HepG2 (cell line): ENCODE results near the gene NFKB1. TPM values are rescaled to one million over a fixed set of nuclear protein-coding genes. Genes with fewer than 3 reads are reported as not detected.

ENCODE experiments used
- ATAC-seq: fragments of 200-7000 bp; cut with Tn5 transposase; 3 replicates; pipeline ENCODE4 v1.9.1; 2020; ENCODE audit warnings: mild to moderate bottlenecking, moderate library complexity
- BruUV-seq: library from RNA; stranded (reverse); fragments of 400-500 nt; replicated peaks from 2 replicates; lab custom pipeline; 2021; lab: Mats Ljungman, UMichigan
- CTCF ChIA-PET: fragments of 300-600 bp; formaldehyde crosslinking; extraction: SDS; loops from one replicate; lab custom pipeline; 2021; ENCODE audit warnings: low total read pairs, inconsistent platforms, low intra/inter-chr PET ratio; lab: Yijun Ruan, JAX
- POLR2A ChIA-PET: fragments of 350-600 bp; sonication (Branson Sonifier 250); formaldehyde crosslinking; loops from one replicate; lab custom pipeline; 2020; ENCODE audit warnings: antibody characterized with exemption, inconsistent platforms; lab: Yijun Ruan, JAX
- DNase-seq: peaks from one replicate; pipeline ENCODE4 v3.0.0-alpha.2; 2015; ENCODE audit warnings: low spot score
- FAIRE-seq: peaks from 3 replicates; lab custom pipeline; 2011; peaks lifted over from hg19 to GRCh38; lab: Jason Lieb, UNC
- H2AFZ ChIP-seq: one replicate; pipeline ENCODE4 v1.6.1; 2011; ENCODE audit warnings: low read length, inconsistent platforms
- H3K27ac ChIP-seq: fragments of 300-600 bp; 3 replicates; pipeline ENCODE4 v1.8.0; 2011; ENCODE audit warnings: mixed run types, mild to moderate bottlenecking, mixed read lengths, low read length, inconsistent platforms; ENCODE audit not compliant: insufficient read depth; ENCODE audit errors: extremely low read length
- H3K27me3 ChIP-seq, 2 experiments: fragments of 200-600 bp in 1 of 2; 2 replicates in 1 of 2; 3 replicates in 1 of 2; pipeline versions ENCODE4 v1.6.0 to v1.8.0; 2011; ENCODE audit warnings: low read length in 2 of 2, mild to moderate bottlenecking in 2 of 2, moderate library complexity in 2 of 2, inconsistent platforms in 1 of 2; ENCODE audit not compliant: insufficient read depth in 2 of 2, control insufficient read depth in 1 of 2
- H3K36me3 ChIP-seq, 2 experiments: fragments of 200-600 bp in 1 of 2; replicated peaks in 1 of 2; 2 replicates in 1 of 2; 3 replicates in 1 of 2; pipeline versions ENCODE4 v1.5.1 to v1.8.0; 2011; ENCODE audit warnings: low read length in 2 of 2, inconsistent platforms in 1 of 2; ENCODE audit not compliant: insufficient read depth in 2 of 2, control insufficient read depth in 1 of 2
- H3K4me1 ChIP-seq: 2 replicates; pipeline ENCODE4 v1.5.1; 2012; ENCODE audit warnings: low read length, inconsistent platforms; ENCODE audit not compliant: insufficient read depth
- H3K4me2 ChIP-seq: 2 replicates; pipeline ENCODE4 v1.6.0; 2011; ENCODE audit warnings: low read depth, low read length, inconsistent platforms
- H3K4me3 ChIP-seq, 3 experiments: fragments of 200-600 bp in 1 of 3; sonication (generic), shearing (Covaris generic) in 1 of 3; replicated peaks in 1 of 3; 2 replicates each; pipeline ENCODE4 v1.5.1; 2011 to 2016; ENCODE audit warnings: low read length in 3 of 3, inconsistent platforms in 2 of 3, low read depth in 2 of 3, mild to moderate bottlenecking in 2 of 3, control low read depth in 1 of 3, mixed read lengths in 1 of 3; ENCODE audit not compliant: insufficient read depth in 1 of 3
- H3K79me2 ChIP-seq: one replicate; pipeline ENCODE4 v1.6.1; 2011; ENCODE audit warnings: low read length, inconsistent platforms; ENCODE audit not compliant: insufficient read depth
- H3K9ac ChIP-seq: 2 replicates; pipeline ENCODE4 v1.6.0; 2011; ENCODE audit warnings: mild to moderate bottlenecking, low read depth, low read length, inconsistent platforms; ENCODE audit not compliant: insufficient read depth
- H3K9me3 ChIP-seq: 2 replicates; pipeline ENCODE4 v1.5.1; 2012; ENCODE audit warnings: mild to moderate bottlenecking, low read length
- H4K20me1 ChIP-seq: 2 replicates; pipeline ENCODE4 v1.6.0; 2011; ENCODE audit warnings: inconsistent platforms, mild to moderate bottlenecking, low read length, moderate library complexity; ENCODE audit not compliant: insufficient read depth
- PRPF4 ChIP-seq: fragments of 200-400 bp; formaldehyde crosslinking; IDR thresholded peaks from 2 replicates; pipeline ENCODE4 v1.6.1; 2016; ENCODE audit warnings: low read length, low read depth; ENCODE audit not compliant: poor library complexity, severe bottlenecking
- SNRNP70 ChIP-seq: fragments of 200-400 bp; formaldehyde crosslinking; IDR thresholded peaks from 2 replicates; pipeline ENCODE4 v1.6.1; 2017; ENCODE audit warnings: mild to moderate bottlenecking, low read depth, low read length, moderate library complexity
- STAG1 ChIP-seq: sonication (generic); formaldehyde crosslinking; IDR thresholded peaks from 2 replicates; pipeline ENCODE4 v1.4.0; 2020; ENCODE audit warnings: missing genetic modification reagents
- ZBTB8A ChIP-seq: sonication (generic); formaldehyde crosslinking; IDR thresholded peaks from 2 replicates; pipeline ENCODE4 v1.4.0; 2020; ENCODE audit warnings: mild to moderate bottlenecking, low read depth, missing genetic modification reagents, borderline replicate concordance
- ZKSCAN1 ChIP-seq: fragments of 150-350 bp; IDR thresholded peaks from 2 replicates; pipeline ENCODE4 v1.6.1; 2014; ENCODE audit warnings: low read length
- ZNF460 ChIP-seq: sonication (generic); formaldehyde crosslinking; IDR thresholded peaks from 2 replicates; pipeline ENCODE4 v1.5.1; 2020; ENCODE audit warnings: missing genetic modification reagents, mild to moderate bottlenecking, borderline replicate concordance
- WGBS: methylation state at CpG from one replicate; pipeline ENCODE4 v1.1.6; 2017; ENCODE audit warnings: low lambda C conversion rate; 5-methylcytosine and 5-hydroxymethylcytosine counted together
- in situ Hi-C: cut with HindIII; loops from 2 replicates; pipeline ENCODE4 v1.10.0; 2017; ENCODE audit warnings: low pct_unique_long_range_greater_than_20kb; ENCODE audit not compliant: extremely low pct_ligation_motif_present
- intact Hi-C: fragments of 100-400 bp; cut with micrococcal nuclease; formaldehyde crosslinking; loops from one replicate; pipeline ENCODE4 v1.10.0; 2022; ENCODE audit not compliant: unreplicated experiment
- polyA plus RNA-seq, 8 experiments: library from polyadenylated mRNA; depleted of rRNA in 3 of 8; stranded (reverse) in 7 of 8; unstranded in 1 of 8; fragments of >200 nt; fragmentation: Illumina TruSeq in 4 of 8; extraction: Trizol in 4 of 8; gene quantifications; 2 replicates each; pipeline versions ENCODE4 v1.2.1 to v1.2.3, GENCODE V29; 2011 to 2016; ENCODE audit warnings: low read depth in 4 of 8, missing spikeins in 1 of 8, mixed read lengths in 1 of 8; ENCODE audit not compliant: insufficient read depth in 1 of 8
- total RNA-seq, 5 experiments: library from RNA; depleted of rRNA; stranded (reverse); fragments of >200 nt; fragmentation: Illumina TruSeq; extraction: Trizol; gene quantifications; 2 replicates each; pipeline ENCODE4 v1.2.3, GENCODE V29; 2016; ENCODE audit warnings: low read depth in 1 of 5
- TF ChIP-seq, protein P1 (sequence below): sonication (generic); formaldehyde crosslinking; IDR thresholded peaks from 2 replicates; pipeline ENCODE4 v1.8.0; 2022; ENCODE audit warnings: missing genetic modification reagents, low read depth, mild to moderate bottlenecking, borderline replicate concordance
- TF ChIP-seq, protein P2 (sequence below): sonication (generic); formaldehyde crosslinking; IDR thresholded peaks from 2 replicates; pipeline ENCODE4 v1.4.0; 2020; ENCODE audit warnings: missing genetic modification reagents

Gene NFKB1
- total and polyA plus RNA-seq, 2 of the 13 experiments (the other 11 are each of a cell fraction or from before 2014, with no cell fraction given), result 15.4 to 31.6 TPM

DNA sequence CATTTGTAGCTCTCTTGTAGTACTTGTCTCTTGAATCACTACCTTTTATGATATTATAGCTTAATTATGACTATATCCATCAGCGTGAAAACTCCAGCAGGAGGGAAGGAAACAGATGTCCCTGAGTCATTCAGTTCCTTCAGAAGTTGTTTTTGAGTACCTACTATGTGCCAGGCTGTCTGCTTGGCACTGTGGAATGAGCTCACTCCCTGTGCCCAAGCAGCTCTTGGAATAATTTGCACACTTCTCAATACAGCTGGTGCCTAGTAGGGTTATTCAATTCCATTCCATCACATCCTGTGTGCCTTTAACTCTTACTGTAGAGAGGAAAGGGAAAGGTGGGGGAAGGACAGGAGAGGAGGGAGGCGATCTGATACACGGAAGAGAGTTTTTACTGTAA is 77.1 kb downstream of the NFKB1 start:
- Histone ChIP-seq H3K4me3 (no peak overlapping the region), H3K36me3 (peaks cover 6 to 39% of the 10 kb centered on the region in 2 experiments; a peak in 4 of 5 replicates), H4K20me1 (no peaks in the 10 kb centered on the region), H3K4me1 (peaks cover 30% of the 10 kb centered on the region), H2AFZ (no peak overlapping the region), H3K27ac (no peak overlapping the region), H3K79me2 (no peaks in the 10 kb centered on the region), H3K27me3 (no peaks in the 10 kb centered on the region), H3K9ac (no peak overlapping the region), H3K9me3 (no peaks in the 10 kb centered on the region), H3K4me2 (no peak overlapping the region)
- DNase-seq (no peak), ATAC-seq (no peak), FAIRE-seq (no peak)
- no peak for TF ChIP-seq PRPF4
- peak; percentile 50; the same call in 1 of the 2 replicates for TF ChIP-seq ZKSCAN1
- TF ChIP-seq, protein P1, sequence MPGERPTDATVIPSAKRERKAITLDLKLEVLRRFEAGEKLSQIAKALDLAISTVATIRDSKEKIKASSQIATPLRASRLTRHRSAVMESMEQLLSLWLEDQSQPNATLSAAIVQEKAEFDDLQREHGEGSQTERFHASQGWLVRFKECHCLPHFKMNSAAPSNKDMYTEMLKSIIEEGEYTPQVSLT (CRISPR knock-in tag), result no peak
- ChIA-PET CTCF (no interaction called here), POLR2A (no interaction called here)
- intact Hi-C loops, result loop anchor here (5.0 kb wide), 1 partner anchor 76 kb away; the partner anchor contains the start of gene NFKB1
- WGBS, result 98% methylated on average over 3 of the region's 3 CpGs
- BruUV-seq, result no TSS peak
- in situ Hi-C loops, result no loop called here

DNA sequence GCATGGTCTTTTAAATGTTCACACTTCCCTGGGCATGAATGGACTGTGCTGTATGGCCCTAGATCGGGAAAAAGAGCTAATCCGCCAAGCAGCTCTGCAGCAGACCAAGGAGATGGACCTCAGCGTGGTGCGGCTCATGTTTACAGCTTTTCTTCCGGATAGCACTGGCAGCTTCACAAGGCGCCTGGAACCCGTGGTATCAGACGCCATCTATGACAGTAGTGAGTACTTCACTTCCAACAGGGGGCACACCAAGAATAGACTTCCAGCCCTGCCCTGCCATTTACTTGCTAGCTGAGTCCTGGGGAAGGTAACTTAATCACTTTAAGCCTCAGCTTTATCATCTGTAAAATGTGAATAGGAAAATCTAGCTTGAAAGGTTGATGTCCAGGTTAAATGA is 77.7 kb downstream of the NFKB1 start:
- no peak overlapping the region for H3K4me3 ChIP-seq
- peaks cover 6 to 44% of the 10 kb centered on the region in 2 experiments; a peak in 4 of 5 replicates for H3K36me3 ChIP-seq
- WGBS, result 98% methylated on average over 8 of the region's 8 CpGs
- no peaks in the 10 kb centered on the region for H4K20me1 ChIP-seq
- H3K79me2 ChIP-seq, result no peaks in the 10 kb centered on the region
- no peaks in the 10 kb centered on the region for H3K9me3 ChIP-seq
- no peak overlapping the region for H3K4me2 ChIP-seq
- no peak overlapping the region for H3K9ac ChIP-seq
- ChIA-PET POLR2A (no interaction called here), CTCF (no interaction called here)
- DNase-seq, result no peak
- no TSS peak for BruUV-seq
- in situ Hi-C loops, result no loop called here
- ATAC-seq, result no peak
- FAIRE-seq, result no peak
- H3K4me1 ChIP-seq, result peaks cover 30% of the 10 kb centered on the region
- no peak overlapping the region for H3K27ac ChIP-seq
- no peaks in the 10 kb centered on the region for H3K27me3 ChIP-seq
- TF ChIP-seq ZNF460, result no peak
- TF ChIP-seq, protein P2, sequence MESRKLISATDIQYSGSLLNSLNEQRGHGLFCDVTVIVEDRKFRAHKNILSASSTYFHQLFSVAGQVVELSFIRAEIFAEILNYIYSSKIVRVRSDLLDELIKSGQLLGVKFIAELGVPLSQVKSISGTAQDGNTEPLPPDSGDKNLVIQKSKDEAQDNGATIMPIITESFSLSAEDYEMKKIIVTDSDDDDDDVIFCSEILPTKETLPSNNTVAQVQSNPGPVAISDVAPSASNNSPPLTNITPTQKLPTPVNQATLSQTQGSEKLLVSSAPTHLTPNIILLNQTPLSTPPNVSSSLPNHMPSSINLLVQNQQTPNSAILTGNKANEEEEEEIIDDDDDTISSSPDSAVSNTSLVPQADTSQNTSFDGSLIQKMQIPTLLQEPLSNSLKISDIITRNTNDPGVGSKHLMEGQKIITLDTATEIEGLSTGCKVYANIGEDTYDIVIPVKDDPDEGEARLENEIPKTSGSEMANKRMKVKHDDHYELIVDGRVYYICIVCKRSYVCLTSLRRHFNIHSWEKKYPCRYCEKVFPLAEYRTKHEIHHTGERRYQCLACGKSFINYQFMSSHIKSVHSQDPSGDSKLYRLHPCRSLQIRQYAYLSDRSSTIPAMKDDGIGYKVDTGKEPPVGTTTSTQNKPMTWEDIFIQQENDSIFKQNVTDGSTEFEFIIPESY (CRISPR knock-in tag), result 0 out of 2 replicates have a peak, but pooled peaks have one; percentile 7
- peak; percentile 16; the same call in 1 of the 2 replicates for TF ChIP-seq STAG1 (CRISPR knock-in tag)
- no peak for TF ChIP-seq SNRNP70
- no peak for TF ChIP-seq ZBTB8A (CRISPR knock-in tag)
- TF ChIP-seq, all 625 proteins: peak for 2
- H2AFZ ChIP-seq, result no peak overlapping the region
- intact Hi-C loops, result loop anchor here (5.0 kb wide), 1 partner anchor 77 kb away; the partner anchor contains the start of gene NFKB1
